HepG2 (cell line): ENCODE results near the gene TBC1D22A. TPM values are rescaled to one million over a fixed set of nuclear protein-coding genes. Genes with fewer than 3 reads are reported as not detected.

Experiments used
- ATAC-seq: fragments of 200-7000 bp; cut with Tn5 transposase; 3 replicates; pipeline ENCODE4 v1.9.1; 2020; ENCODE audit warnings: mild to moderate bottlenecking, moderate library complexity
- BruUV-seq: library from RNA; stranded (reverse); fragments of 400-500 nt; replicated peaks from 2 replicates; lab custom pipeline; 2021; lab: Mats Ljungman, UMichigan
- CTCF ChIA-PET: fragments of 300-600 bp; formaldehyde crosslinking; extraction: SDS; loops from one replicate; lab custom pipeline; 2021; ENCODE audit warnings: low total read pairs, inconsistent platforms, low intra/inter-chr PET ratio; lab: Yijun Ruan, JAX
- POLR2A ChIA-PET: fragments of 350-600 bp; sonication (Branson Sonifier 250); formaldehyde crosslinking; loops from one replicate; lab custom pipeline; 2020; ENCODE audit warnings: antibody characterized with exemption, inconsistent platforms; lab: Yijun Ruan, JAX
- DNase-seq: peaks from one replicate; pipeline ENCODE4 v3.0.0-alpha.2; 2015; ENCODE audit warnings: low spot score
- FAIRE-seq: peaks from 3 replicates; lab custom pipeline; 2011; peaks lifted over from hg19 to GRCh38; lab: Jason Lieb, UNC
- H2AFZ ChIP-seq: one replicate; pipeline ENCODE4 v1.6.1; 2011; ENCODE audit warnings: low read length, inconsistent platforms
- H3K27ac ChIP-seq: fragments of 300-600 bp; 3 replicates; pipeline ENCODE4 v1.8.0; 2011; ENCODE audit warnings: mixed run types, mild to moderate bottlenecking, mixed read lengths, low read length, inconsistent platforms; ENCODE audit not compliant: insufficient read depth; ENCODE audit errors: extremely low read length
- H3K27me3 ChIP-seq, 2 experiments: fragments of 200-600 bp in 1 of 2; 2 replicates in 1 of 2; 3 replicates in 1 of 2; pipeline versions ENCODE4 v1.6.0 to v1.8.0; 2011; ENCODE audit warnings: low read length in 2 of 2, mild to moderate bottlenecking in 2 of 2, moderate library complexity in 2 of 2, inconsistent platforms in 1 of 2; ENCODE audit not compliant: insufficient read depth in 2 of 2, control insufficient read depth in 1 of 2
- H3K36me3 ChIP-seq, 2 experiments: fragments of 200-600 bp in 1 of 2; replicated peaks in 1 of 2; 2 replicates in 1 of 2; 3 replicates in 1 of 2; pipeline versions ENCODE4 v1.5.1 to v1.8.0; 2011; ENCODE audit warnings: low read length in 2 of 2, inconsistent platforms in 1 of 2; ENCODE audit not compliant: insufficient read depth in 2 of 2, control insufficient read depth in 1 of 2
- H3K4me1 ChIP-seq: 2 replicates; pipeline ENCODE4 v1.5.1; 2012; ENCODE audit warnings: low read length, inconsistent platforms; ENCODE audit not compliant: insufficient read depth
- H3K4me2 ChIP-seq: 2 replicates; pipeline ENCODE4 v1.6.0; 2011; ENCODE audit warnings: low read depth, low read length, inconsistent platforms
- H3K4me3 ChIP-seq, 3 experiments: fragments of 200-600 bp in 1 of 3; sonication (generic), shearing (Covaris generic) in 1 of 3; replicated peaks in 1 of 3; 2 replicates each; pipeline ENCODE4 v1.5.1; 2011 to 2016; ENCODE audit warnings: low read length in 3 of 3, inconsistent platforms in 2 of 3, low read depth in 2 of 3, mild to moderate bottlenecking in 2 of 3, control low read depth in 1 of 3, mixed read lengths in 1 of 3; ENCODE audit not compliant: insufficient read depth in 1 of 3
- H3K79me2 ChIP-seq: one replicate; pipeline ENCODE4 v1.6.1; 2011; ENCODE audit warnings: low read length, inconsistent platforms; ENCODE audit not compliant: insufficient read depth
- H3K9ac ChIP-seq: 2 replicates; pipeline ENCODE4 v1.6.0; 2011; ENCODE audit warnings: mild to moderate bottlenecking, low read depth, low read length, inconsistent platforms; ENCODE audit not compliant: insufficient read depth
- H3K9me3 ChIP-seq: 2 replicates; pipeline ENCODE4 v1.5.1; 2012; ENCODE audit warnings: mild to moderate bottlenecking, low read length
- H4K20me1 ChIP-seq: 2 replicates; pipeline ENCODE4 v1.6.0; 2011; ENCODE audit warnings: inconsistent platforms, mild to moderate bottlenecking, low read length, moderate library complexity; ENCODE audit not compliant: insufficient read depth
- AHDC1 ChIP-seq: sonication (generic); formaldehyde crosslinking; IDR thresholded peaks from 2 replicates; pipeline ENCODE4 v1.5.1; 2020; ENCODE audit warnings: mild to moderate bottlenecking, missing genetic modification reagents, borderline replicate concordance
- KDM4B ChIP-seq: sonication (generic); formaldehyde crosslinking; IDR thresholded peaks from 2 replicates; pipeline ENCODE4 v1.4.0; 2020; ENCODE audit warnings: missing genetic modification reagents
- NPAS2 ChIP-seq: sonication (generic); formaldehyde crosslinking; IDR thresholded peaks from 2 replicates; pipeline ENCODE4 v1.8.0; 2022; ENCODE audit warnings: mild to moderate bottlenecking, missing genetic modification reagents, borderline replicate concordance
- RELA ChIP-seq: sonication (generic); formaldehyde crosslinking; IDR thresholded peaks from 2 replicates; pipeline ENCODE4 v1.4.0; 2020; ENCODE audit warnings: missing genetic modification reagents
- ZNF329 ChIP-seq: sonication (generic); formaldehyde crosslinking; IDR thresholded peaks from 2 replicates; pipeline ENCODE4 v1.9.0; 2021; ENCODE audit warnings: low read depth, mild to moderate bottlenecking, missing genetic modification reagents
- ZNF784 ChIP-seq: sonication (generic); formaldehyde crosslinking; IDR thresholded peaks from 2 replicates; pipeline ENCODE4 v1.5.1; 2020; ENCODE audit warnings: missing genetic modification reagents, mild to moderate bottlenecking, borderline replicate concordance
- WGBS: methylation state at CpG from one replicate; pipeline ENCODE4 v1.1.6; 2017; ENCODE audit warnings: low lambda C conversion rate; 5-methylcytosine and 5-hydroxymethylcytosine counted together
- in situ Hi-C: cut with HindIII; loops from 2 replicates; pipeline ENCODE4 v1.10.0; 2017; ENCODE audit warnings: low pct_unique_long_range_greater_than_20kb; ENCODE audit not compliant: extremely low pct_ligation_motif_present
- intact Hi-C: fragments of 100-400 bp; cut with micrococcal nuclease; formaldehyde crosslinking; loops from one replicate; pipeline ENCODE4 v1.10.0; 2022; ENCODE audit not compliant: unreplicated experiment
- polyA plus RNA-seq, 8 experiments: library from polyadenylated mRNA; depleted of rRNA in 3 of 8; stranded (reverse) in 7 of 8; unstranded in 1 of 8; fragments of >200 nt; fragmentation: Illumina TruSeq in 4 of 8; extraction: Trizol in 4 of 8; gene quantifications; 2 replicates each; pipeline versions ENCODE4 v1.2.1 to v1.2.3, GENCODE V29; 2011 to 2016; ENCODE audit warnings: low read depth in 4 of 8, missing spikeins in 1 of 8, mixed read lengths in 1 of 8; ENCODE audit not compliant: insufficient read depth in 1 of 8
- total RNA-seq, 5 experiments: library from RNA; depleted of rRNA; stranded (reverse); fragments of >200 nt; fragmentation: Illumina TruSeq; extraction: Trizol; gene quantifications; 2 replicates each; pipeline ENCODE4 v1.2.3, GENCODE V29; 2016; ENCODE audit warnings: low read depth in 1 of 5

Gene TBC1D22A
- total and polyA plus RNA-seq, 2 of the 13 experiments (the other 11 are each of a cell fraction or from before 2014, with no cell fraction given): 17.3 to 18.0 TPM

- H3K9me3 ChIP-seq: no peaks in the 10 kb centered on the region
- FAIRE-seq (no peak), DNase-seq (no peak), ATAC-seq (no peak)
- POLR2A ChIA-PET: no interaction called here
- H2AFZ ChIP-seq: no peak overlapping the region
- in situ Hi-C loops (no loop called here), intact Hi-C loops (no loop called here)
- no peaks in the 10 kb centered on the region for H4K20me1 ChIP-seq
- H3K27ac ChIP-seq: no peak overlapping the region
- 0 out of 5 replicates have a peak, but pooled peaks cover 0 to 1% of the 10 kb centered on the region in 2 experiments for H3K36me3 ChIP-seq
- H3K9ac ChIP-seq: no peak overlapping the region
- H3K4me3 ChIP-seq: no peak overlapping the region
- CTCF ChIA-PET: no interaction called here
- TF ChIP-seq ZNF784 (CRISPR knock-in tag) (no peak), NPAS2 (CRISPR knock-in tag) (no peak), KDM4B (CRISPR knock-in tag) (no peak), ZNF329 (no peak), AHDC1 (CRISPR knock-in tag) (no peak), RELA (CRISPR knock-in tag) (no peak)
- H3K4me1 ChIP-seq: no peaks in the 10 kb centered on the region
- H3K27me3 ChIP-seq: no peaks in the 10 kb centered on the region
- no peaks in the 10 kb centered on the region for H3K79me2 ChIP-seq
- BruUV-seq: no TSS peak
- WGBS: 95% methylated on average over 11 of the region's 13 CpGs
- H3K4me2 ChIP-seq: no peak overlapping the region
Measured at GRCh38 chr22:47071807-47072641, 309.6 kb downstream of the TBC1D22A start.
